GM06990 (cell line): Measurements from ENCODE around the gene TBX10.
"Not testable (repeated sequence)": the region's sequence is repeated elsewhere in the genome, so short reads cannot be mapped to it uniquely, and the experiment has no call there.

Experiments
- DNase-seq: peaks from one replicate; pipeline ENCODE4 v3.0.0-alpha.2; 2011; ENCODE audit not compliant: insufficient read length; ENCODE audit errors: extremely low read depth
- H3K27me3 ChIP-seq: replicated peaks from 2 replicates; pipeline ENCODE4 v1.6.0; 2011; ENCODE audit warnings: low read length; ENCODE audit not compliant: control insufficient read depth, insufficient read depth
- H3K36me3 ChIP-seq: 2 replicates; pipeline ENCODE4 v1.5.1; 2011; ENCODE audit warnings: low read length; ENCODE audit not compliant: control insufficient read depth, insufficient read depth
- H3K4me3 ChIP-seq: replicated peaks from 2 replicates; pipeline ENCODE4 v1.5.1; 2011; ENCODE audit warnings: low read depth, mild to moderate bottlenecking, control low read depth, low read length
- TF ChIP-seq, protein P1 (sequence below): IDR thresholded peaks from 2 replicates; pipeline ENCODE4 v1.5.1; 2011; ENCODE audit warnings: low read length, control low read depth, mild to moderate bottlenecking, inconsistent platforms; ENCODE audit not compliant: insufficient read depth, poor library complexity, severe bottlenecking

TBX10 gene

GRCh38 chr11:67626970-67627369 is 12.6 kb downstream of the TBX10 start:
- H3K4me3 ChIP-seq: no peak overlapping the region
- no peaks in the 10 kb centered on the region for H3K27me3 ChIP-seq
- DNase-seq: no peak
- TF ChIP-seq, protein P1, sequence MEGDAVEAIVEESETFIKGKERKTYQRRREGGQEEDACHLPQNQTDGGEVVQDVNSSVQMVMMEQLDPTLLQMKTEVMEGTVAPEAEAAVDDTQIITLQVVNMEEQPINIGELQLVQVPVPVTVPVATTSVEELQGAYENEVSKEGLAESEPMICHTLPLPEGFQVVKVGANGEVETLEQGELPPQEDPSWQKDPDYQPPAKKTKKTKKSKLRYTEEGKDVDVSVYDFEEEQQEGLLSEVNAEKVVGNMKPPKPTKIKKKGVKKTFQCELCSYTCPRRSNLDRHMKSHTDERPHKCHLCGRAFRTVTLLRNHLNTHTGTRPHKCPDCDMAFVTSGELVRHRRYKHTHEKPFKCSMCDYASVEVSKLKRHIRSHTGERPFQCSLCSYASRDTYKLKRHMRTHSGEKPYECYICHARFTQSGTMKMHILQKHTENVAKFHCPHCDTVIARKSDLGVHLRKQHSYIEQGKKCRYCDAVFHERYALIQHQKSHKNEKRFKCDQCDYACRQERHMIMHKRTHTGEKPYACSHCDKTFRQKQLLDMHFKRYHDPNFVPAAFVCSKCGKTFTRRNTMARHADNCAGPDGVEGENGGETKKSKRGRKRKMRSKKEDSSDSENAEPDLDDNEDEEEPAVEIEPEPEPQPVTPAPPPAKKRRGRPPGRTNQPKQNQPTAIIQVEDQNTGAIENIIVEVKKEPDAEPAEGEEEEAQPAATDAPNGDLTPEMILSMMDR: no peak
- H3K36me3 ChIP-seq: no peaks in the 10 kb centered on the region

- H3K27me3 ChIP-seq, DNase-seq, H3K36me3 ChIP-seq, H3K4me3 ChIP-seq: not testable (repeated sequence)
These were observed 13.3 kb downstream of the TBX10 start for GRCh38 chr11:67626131-67626833.

- DNase-seq, H3K36me3 ChIP-seq, H3K4me3 ChIP-seq, H3K27me3 ChIP-seq: not testable (repeated sequence)
These were observed 15.8 kb downstream of the TBX10 start for GRCh38 chr11:67623795-67624194.

GRCh38 chr11:67622905-67623304 is 16.7 kb downstream of the TBX10 start:
- H3K27me3 ChIP-seq, H3K36me3 ChIP-seq, H3K4me3 ChIP-seq, DNase-seq: not testable (repeated sequence)

GRCh38 chr11:67621928-67622327 is 17.6 kb downstream of the TBX10 start:
- H3K4me3 ChIP-seq, H3K27me3 ChIP-seq, DNase-seq, H3K36me3 ChIP-seq: not testable (repeated sequence)

DNA sequence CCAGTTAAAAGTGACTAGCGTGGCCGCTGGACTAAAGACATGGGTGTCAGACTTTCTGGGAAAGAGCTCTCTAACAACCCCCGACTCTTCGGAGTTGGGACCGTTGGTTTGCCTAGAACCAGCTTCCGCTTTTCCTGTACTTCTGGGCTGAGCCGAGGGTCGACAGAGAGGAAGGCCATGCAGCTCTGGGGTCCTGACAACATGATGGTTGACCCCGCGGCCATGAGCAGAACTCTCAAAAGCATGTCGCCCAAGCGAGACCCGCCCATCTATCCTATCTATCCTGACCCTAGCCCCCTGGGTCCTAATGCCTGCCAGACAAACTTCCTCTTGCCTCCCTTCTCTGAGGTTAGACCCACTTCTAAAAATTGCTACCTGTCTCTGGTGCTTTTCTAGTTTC is 18.9 kb downstream of the TBX10 start:
- H3K4me3 ChIP-seq: not testable (repeated sequence)

GRCh38 chr11:67619683-67620618 is 19.6 kb downstream of the TBX10 start:
- DNase-seq, H3K36me3 ChIP-seq, H3K27me3 ChIP-seq, H3K4me3 ChIP-seq: not testable (repeated sequence)

More for the DNA sequence above, 18.9 kb downstream of the TBX10 start:
- H3K36me3 ChIP-seq, DNase-seq, H3K27me3 ChIP-seq: not testable (repeated sequence)

DNA sequence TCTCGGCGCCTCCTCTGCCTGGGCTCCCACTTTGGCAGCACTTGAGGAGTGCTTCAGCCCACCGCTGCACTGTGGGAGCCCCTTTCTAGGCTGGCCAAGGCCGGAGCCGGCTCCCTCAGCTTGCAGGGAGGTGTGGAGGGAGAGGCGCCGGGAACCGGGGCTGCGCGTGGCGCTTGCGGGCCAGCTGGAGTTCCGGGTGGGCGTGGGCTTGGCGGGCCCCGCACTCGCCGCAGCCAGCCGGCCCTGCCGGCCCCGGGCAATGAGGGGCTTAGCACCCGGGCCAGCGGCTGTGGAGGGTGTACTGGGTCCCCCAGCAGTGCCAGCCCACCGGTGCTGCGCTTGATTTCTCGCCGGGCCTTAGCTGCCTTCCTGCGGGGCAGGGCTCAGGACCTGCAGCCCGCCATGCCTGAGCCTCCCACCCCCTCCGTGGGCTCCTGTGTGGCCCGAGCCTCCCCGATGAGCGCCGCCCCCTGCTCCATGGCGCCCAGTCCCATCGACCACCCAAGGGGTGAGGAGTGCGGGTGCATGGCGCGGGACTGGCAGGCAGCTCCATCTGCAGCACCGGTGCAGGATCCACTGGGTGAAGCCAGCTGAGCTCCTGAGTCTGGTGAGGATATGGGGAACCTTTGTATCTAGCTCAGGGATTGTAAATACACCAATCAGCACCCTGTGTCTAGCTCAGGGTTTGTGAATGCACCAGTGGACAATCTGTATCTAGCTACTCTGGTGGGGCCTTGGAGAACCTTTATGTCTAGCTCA is 20.5 kb downstream of the TBX10 start:
- not testable (repeated sequence) for DNase-seq, H3K27me3 ChIP-seq, H3K4me3 ChIP-seq, H3K36me3 ChIP-seq
